GM19468 (cell line): ENCODE data around the gene ARHGAP15.
A peak's percentile ranks its signal among the peaks of the same experiment; 100 is the strongest.

Experiments used
- ATAC-seq: cut with Tn5 transposase; IDR thresholded peaks from one replicate; pipeline ENCODE4 v1.9.1; 2021; ENCODE audit warnings: mild to moderate bottlenecking, moderate library complexity, moderate number of reproducible peaks; ENCODE audit not compliant: unreplicated experiment; ENCODE audit errors: extremely low read depth

ARHGAP15 gene

GRCh38 chr2:143768991-143769390 lies 639.8 kb downstream of the ARHGAP15 start:
- no peak for ATAC-seq

- ATAC-seq: no peak
Measured at GRCh38 chr2:143771939-143772338, 642.7 kb downstream of the ARHGAP15 start.

GRCh38 chr2:143776526-143777297 lies 647.5 kb downstream of the ARHGAP15 start:
- ATAC-seq: no peak

GRCh38 chr2:143779021-143779420 lies 649.8 kb downstream of the ARHGAP15 start:
- no peak for ATAC-seq

GRCh38 chr2:143786026-143786765 lies 657.0 kb downstream of the ARHGAP15 start:
- no peak for ATAC-seq

GRCh38 chr2:143787674-143788073 lies 658.5 kb downstream of the ARHGAP15 start:
- no peak for ATAC-seq

- no peak for ATAC-seq
Measured at GRCh38 chr2:143792602-143793001, 663.4 kb downstream of the ARHGAP15 start.

- no peak for ATAC-seq
Measured at GRCh38 chr2:143793381-143793780, 664.2 kb downstream of the ARHGAP15 start.

- no peak for ATAC-seq
Measured at GRCh38 chr2:143796051-143796450, 666.8 kb downstream of the ARHGAP15 start.

GRCh38 chr2:143801561-143801960 lies 672.3 kb downstream of the ARHGAP15 start:
- no peak for ATAC-seq

GRCh38 chr2:143802242-143802641 lies 673.0 kb downstream of the ARHGAP15 start:
- ATAC-seq: no peak

GRCh38 chr2:143802871-143803650 lies 673.8 kb downstream of the ARHGAP15 start:
- peak; percentile 75 for ATAC-seq

- ATAC-seq: no peak
Measured at GRCh38 chr2:143803936-143804335, 674.7 kb downstream of the ARHGAP15 start.

GRCh38 chr2:143805666-143806065 lies 676.4 kb downstream of the ARHGAP15 start:
- ATAC-seq: no peak

- ATAC-seq: no peak
Measured at GRCh38 chr2:143807192-143807591, 678.0 kb downstream of the ARHGAP15 start.

- no peak for ATAC-seq
Measured at GRCh38 chr2:143807671-143808070, 678.5 kb downstream of the ARHGAP15 start.

GRCh38 chr2:143808166-143808565 lies 678.9 kb downstream of the ARHGAP15 start:
- ATAC-seq: no peak

- ATAC-seq: no peak
Measured at GRCh38 chr2:143815082-143815481, 685.9 kb downstream of the ARHGAP15 start.

- no peak for ATAC-seq
Measured at GRCh38 chr2:143816916-143817315, 687.7 kb downstream of the ARHGAP15 start.
